ENCODE results near the gene DCAF6.

GRCh38 chr1:167922023-167922422 lies 14.5 kb upstream of the DCAF6 start:
- no peak for TF ChIP-seq YY1 (IDR thresholded peaks at IDR 0.05; ENCODE audit: insufficient read depth, insufficient read length)
- no peak for TF ChIP-seq ZNF274 (IDR thresholded peaks at IDR 0.05; ENCODE audit: low read depth, low read length)
- TF ChIP-seq SUZ12 (IDR thresholded peaks at IDR 0.05; ENCODE audit: extremely low read depth, insufficient read depth, insufficient read length): no peak
